Prostate gland (tissue), 2 donors: Measurements from ENCODE around the gene ATE1.

Experiments
- CTCF ChIP-seq, 4 experiments: fragments of 200-600 bp in 2 of 4; fragments of 450-650 bp in 2 of 4; sonication (generic) in 2 of 4; IDR thresholded peaks; 1 replicate in 3 of 4; 2 replicates in 1 of 4; pipeline ENCODE4 v1.5.1; 2016 to 2019; ENCODE audit warnings: antibody characterized with exemption in 4 of 4, mild to moderate bottlenecking in 2 of 4, moderate library complexity in 2 of 4
- POLR2A ChIP-seq: fragments of 450-650 bp; IDR thresholded peaks from one replicate; pipeline ENCODE4 v1.6.1; 2016; ENCODE audit warnings: antibody characterized with exemption, mild to moderate bottlenecking
- POLR2AphosphoS5 ChIP-seq: sonication (generic); formaldehyde crosslinking; IDR thresholded peaks from one replicate; pipeline ENCODE4 v1.6.1; 2017; ENCODE audit warnings: antibody characterized with exemption

GRCh38 chr10:121694966-121695643 lies 232.7 kb downstream of the ATE1 start:
- TF ChIP-seq CTCF (IDR thresholded peaks at IDR 0.05) (no peak), POLR2AphosphoS5 (no peak), POLR2A (no peak)
